NCI-H748 treated with DMSO at 0.1 percent for 48 hours (cell line): Measurements from ENCODE around the gene TMEM120B.
"Not testable (repeated sequence)": the region's sequence is repeated elsewhere in the genome, so short reads cannot be mapped to it uniquely, and the experiment has no call there.

ENCODE experiments used
- DNase-seq: peaks from one replicate; lab custom pipeline; 2025; lab: John Stamatoyannopoulos, UW

Gene TMEM120B

DNA sequence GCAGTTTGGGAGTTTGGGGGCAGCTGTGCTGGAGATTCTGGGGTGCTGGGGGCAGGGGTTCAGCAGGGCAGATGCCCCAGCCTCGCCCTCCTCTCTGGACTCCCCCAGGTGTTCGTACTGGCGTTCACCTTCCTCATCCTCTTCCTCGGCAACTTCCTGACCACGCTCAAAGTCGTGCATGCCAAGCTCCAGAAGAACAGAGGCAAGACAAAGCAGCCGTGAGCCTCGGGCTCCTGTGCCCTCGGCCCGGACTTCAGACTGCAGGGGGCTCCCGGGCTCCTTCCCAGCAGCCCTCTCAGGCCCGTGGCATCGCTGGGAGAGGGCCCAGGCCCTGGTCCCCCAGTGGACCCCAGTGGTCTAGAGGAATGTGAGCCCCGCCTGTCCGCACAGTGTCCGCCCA is 62.9 kb downstream of the TMEM120B start:
- DNase-seq, result no peak

DNA sequence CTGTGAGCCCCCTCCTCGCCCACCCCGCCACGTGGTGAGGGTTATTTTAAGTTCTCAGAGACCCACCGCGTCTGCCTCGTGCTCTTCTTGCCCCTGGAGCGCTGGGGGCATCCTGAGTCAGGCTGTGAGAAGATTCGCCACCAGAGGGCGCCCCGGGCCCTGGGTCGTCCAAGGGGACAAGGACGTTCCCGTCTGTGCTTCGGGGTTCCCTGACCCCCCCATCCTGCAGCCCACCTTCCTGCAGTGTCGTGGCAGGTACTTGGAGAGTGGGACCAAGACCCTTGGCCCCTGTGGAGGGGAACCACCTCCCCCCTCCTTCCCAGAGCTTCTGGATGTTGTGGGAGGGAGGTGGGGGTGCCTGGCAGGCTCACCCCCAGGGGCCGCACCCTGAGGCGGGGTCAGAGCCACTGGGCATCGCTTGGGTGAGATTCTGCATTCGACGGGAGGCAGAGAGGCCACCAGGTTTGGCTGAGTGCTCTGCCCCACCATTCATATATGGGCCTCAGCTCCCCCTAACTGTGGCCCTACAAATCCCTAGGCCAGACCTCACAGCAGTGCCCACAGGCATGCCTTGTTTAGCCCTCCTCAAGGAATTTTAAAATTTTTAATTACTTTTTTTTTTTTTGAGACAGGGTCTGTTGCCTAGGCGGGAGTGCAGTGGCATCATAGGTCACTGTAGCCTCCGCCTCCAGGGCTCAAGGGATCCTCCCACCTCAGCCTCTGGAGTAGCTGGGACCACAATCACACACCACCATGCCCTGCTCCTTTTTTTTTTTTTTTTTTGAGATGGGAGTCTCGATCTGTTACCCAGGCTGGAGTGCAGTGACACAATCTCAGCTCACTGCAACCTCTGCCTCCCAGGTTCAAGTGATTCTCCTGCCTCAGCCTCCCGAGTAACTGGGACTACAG is 63.9 kb downstream of the TMEM120B start:
- peak; percentile 15 for DNase-seq

DNA sequence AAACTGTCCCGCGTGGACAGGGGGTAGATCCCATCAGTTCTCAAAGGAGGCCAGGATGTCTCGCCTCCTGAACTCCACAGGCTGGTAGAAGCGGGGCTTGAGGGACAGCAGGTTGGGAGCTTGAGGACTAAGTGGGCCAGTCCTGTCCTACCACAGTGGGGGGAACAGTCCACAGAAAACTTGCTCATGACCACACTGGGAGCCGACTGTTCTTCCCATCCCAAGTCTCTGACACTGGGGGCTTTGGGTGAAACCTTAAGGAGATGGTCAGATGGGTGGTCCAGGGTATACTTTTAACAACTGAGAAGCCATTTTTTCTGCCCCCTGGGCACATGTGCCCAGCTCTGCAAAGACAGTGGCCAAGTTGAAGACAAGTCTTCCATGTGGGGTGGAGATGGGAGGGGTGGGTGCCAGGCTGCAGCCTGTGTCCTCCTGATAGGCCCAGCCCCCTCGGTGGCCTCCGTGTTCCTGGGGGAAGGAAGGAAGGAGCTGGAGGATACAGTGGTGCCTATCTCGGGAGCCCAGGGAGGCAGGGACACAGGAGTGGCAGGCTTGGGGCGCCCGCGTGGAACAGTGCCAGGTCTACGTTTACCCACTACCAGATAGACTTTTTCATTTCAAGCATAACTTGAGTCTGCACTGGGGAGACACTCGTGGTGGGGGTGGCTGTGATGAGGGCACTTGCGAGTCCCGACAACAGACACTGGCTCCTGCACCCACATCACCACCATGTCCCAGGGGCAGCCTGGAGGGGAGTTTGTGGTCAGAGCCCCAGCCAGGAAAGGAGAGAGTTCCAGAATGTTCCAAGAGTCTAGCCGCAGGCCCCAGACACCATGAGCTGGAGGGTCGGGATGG is 66.2 kb downstream of the TMEM120B start:
- DNase-seq, result no peak

DNA sequence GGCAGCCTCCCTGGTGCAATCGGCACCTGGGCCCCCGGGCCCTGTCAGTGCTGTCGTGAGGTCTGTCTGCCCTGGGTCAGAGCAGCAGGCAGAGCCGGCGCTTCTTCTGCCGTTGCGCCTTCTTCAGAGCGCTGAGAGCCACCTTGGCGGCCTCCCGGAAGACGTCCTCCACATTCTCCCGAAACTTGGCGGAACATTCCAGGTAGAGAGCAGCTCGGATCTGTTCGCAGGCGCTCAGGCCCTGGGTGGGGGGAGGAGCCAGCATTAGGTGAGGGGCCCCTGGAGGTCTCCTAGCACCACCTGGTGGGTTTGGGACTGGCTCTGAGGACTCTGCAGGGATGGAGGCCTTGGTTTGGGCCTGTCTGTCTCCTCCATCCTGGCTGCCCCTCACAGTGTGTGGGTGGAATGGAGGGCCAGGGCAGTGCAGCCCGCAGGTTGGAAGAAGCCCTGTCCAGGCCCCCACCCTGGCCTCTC is 66.9 kb downstream of the TMEM120B start:
- DNase-seq, result no peak

DNA sequence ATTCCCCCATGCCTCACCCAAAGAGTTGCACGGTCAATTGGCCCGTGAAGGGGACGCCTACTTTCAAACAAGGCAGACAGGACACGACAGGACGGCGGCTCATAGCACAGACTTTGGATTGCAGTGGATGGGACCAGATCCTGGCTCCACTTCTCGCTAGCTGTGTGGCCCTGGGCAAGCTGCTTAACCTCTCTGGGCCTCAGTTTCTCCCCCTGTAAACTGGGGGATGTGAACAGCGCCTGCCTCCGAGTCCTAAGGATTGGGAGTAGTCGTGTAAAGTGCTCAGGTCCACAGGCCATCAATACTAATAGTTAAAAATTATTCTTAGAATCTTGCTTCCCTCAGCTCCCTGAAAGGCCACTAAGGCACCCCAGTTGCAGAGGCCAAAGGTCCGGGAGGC is 67.9 kb downstream of the TMEM120B start:
- DNase-seq, result no peak

DNA sequence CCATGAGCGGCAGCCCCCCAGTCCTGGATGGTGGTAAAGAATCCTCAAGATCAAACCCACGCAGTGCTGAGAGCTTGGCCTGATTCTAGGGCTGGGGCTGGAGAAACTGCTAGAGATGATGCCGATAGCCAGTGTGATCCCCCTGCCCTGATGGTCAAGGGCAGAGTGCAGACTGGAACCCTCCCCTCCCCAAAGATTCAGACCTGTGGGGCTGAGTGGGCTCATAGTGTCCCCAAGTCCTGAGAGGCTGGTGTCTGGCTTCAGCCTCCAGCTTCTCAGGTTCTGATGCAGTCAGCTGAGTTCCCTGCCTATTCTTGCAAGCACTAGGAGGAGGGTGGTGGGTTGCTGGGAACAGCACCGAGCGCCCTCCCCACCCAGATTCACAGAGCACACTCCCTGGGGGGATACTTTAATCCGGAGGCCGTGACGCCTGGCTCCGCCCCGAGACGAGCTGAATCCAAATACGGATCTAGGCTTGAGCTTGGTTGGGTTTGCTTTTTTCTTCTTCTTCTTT is 69.0 kb downstream of the TMEM120B start:
- DNase-seq, result no peak

DNA sequence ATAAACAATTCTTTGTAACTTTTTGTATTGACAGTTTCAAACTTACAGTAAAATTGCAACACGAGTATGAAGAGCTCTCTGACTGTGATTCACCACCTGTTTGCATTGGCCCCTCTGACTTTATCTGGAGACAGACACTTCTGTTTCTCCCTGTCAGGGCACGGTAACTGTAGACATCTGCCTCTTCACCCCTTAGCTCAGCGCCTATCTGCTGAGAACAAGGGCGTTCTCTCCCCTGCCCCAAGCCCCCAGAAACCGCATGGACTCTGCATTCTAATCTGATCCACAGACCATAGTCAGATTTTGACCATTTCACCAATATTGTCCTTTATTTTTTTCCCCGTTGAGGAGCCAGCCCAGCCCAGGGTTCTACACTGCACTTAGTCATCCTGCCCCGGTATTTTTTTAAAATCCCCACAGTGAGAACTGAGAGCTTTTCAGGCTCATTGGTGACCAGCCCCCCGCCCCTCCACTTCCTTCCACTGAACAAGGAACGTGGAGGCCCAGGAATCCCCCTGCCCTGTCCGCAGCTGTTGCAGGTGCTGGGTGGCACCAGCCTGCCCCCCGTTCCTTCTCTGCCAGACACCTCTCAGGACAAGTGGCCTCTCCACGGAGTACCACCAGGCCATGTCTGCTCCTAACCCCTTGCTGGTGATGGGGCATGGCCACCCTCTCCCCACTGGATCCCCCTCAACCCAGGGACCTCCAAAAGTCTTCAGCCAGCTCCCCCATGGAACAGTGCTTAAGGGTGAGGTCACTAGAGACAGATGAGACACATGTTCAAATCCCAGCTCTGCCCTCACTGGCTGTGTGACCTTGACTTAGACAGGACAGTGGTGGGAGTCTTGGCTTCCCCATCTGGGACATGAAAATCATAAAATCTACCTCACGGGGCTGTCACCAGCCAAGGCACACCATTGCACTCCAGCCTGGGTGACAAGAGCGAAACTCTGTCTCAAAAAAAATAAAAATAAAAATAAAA is 69.7 kb downstream of the TMEM120B start:
- no peak for DNase-seq

DNA sequence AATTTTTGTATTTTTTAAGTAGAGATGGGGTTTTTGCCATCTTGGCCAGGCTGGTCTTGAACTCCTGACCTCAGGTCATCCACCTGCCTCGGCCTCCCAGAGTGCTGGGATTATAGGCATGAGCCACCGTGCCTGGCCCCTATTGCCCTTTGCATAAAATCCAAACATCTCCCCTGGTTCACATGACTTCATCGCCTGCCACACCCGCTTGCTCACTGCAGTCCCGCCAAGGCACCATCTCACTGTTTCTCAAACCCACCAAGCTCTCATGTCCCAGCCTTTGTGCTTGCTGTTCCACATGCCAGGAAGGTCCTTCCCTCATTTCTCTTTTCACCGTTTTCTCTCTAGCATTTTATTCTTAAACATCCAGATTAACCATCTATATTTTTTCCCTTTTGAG is 71.2 kb downstream of the TMEM120B start:
- DNase-seq, result no peak

DNA sequence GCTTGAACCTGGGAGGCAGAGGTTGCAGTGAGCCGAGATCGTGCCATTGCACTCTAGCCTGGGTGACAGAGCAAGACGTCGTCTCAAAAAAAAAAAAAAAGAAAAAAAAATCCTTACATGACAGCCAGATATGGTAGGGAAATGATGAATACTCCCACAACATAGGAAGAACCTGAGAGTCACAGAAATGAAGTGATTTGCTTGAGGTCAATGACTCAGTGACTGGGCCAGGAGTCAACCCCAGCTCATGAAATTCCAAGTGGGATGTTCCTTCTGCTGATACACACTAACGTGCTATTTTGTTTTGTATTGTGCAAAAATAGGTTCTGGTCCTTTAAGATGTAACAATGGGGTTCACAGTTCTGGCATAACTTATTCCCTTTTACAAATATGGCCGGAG is 71.9 kb downstream of the TMEM120B start:
- DNase-seq, result no peak

DNA sequence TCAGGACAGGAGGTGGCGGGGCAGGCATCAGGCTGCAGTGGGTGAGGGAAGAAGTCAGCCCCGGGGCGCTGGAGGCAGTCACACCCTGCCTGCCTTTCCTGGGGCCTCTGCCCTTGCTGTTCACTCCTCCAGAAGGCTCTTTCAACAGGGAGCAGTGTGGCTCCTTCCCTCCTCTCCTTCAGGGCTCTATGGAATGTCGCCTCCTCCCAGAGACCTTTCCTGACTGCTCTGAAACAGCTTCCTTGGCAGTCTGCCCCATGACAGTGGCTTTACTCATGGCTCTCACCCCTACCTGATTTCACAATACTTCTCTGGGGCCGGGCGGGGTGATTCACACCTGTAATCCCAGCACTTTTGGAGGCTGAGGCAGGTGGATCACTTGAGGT is 73.9 kb downstream of the TMEM120B start:
- DNase-seq, result no peak

DNA sequence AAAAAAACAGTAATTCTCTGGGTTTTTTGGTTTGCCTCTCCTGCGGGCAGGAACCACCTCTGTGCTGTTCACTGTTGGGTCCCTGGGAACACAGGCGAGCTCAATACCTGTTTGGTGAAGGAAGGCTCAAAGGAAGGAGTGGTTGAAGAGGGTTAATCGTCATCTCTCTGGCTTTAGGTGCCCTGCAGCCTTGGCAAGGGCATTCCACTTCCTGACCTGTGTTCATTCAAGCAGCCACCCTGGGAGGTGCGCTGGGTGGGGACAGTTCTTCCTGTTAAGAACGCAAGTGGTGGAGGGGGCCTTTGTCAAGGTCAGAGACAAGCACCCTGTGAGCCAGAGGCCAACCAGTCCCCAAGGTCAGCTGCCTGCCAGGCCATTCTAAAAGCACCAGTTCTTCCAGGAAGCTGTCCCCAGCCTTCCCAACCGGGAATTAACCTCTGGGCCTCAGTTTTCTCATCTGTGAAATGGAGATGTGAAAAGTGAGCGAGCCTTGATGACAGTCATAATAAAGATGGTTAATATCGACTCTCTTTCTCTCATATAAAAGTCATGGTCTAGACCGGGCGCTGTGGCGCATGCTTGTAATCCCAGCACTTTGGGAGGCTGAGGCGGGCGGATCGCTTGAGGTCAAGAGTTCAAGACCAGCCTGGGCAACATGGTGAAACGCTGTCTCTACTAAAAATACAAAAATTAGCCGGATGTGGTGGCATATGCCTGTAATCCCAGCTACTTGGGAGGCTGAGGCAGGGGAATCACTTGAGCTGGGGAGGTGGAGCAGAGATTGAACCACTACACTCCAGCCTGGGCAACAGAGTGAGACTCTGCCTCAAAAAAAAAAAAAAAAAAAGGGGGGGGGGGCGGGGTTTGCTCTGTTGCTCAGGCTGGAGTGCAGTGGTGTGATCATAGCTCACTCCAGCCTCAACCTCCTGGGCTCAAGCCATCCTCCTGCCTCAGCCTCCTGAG is 74.8 kb downstream of the TMEM120B start:
- DNase-seq, result no peak

DNA sequence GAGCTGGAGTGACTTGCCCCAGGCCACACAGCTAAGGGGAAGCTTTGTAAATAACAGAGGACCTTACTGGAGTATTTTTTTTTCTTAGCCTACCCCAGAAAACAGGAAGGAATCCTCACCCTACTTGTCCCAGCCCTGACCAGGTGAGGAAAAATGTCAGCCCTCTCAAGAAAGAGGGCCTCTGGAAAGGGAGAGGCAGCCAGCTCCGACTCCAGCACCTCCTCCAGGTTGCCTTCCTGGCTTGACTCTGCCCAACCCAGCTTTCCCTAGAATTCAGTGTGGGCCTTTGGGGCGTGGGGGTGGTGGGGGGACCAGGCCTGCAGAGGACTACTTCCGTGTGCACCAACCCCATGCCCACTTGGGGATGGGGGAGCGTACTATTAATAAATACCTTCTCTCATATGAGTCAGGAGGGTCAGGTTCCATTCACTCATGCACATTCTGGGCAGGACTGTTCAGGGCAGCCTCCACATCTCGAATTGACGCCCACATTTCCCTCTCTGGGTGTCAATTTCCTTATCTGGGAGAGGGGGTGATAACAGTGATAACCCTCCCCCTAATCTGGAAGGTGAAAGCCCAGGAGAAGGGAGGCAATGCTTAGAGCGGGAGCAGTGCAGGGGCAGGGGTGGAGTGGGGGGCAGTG is 75.7 kb downstream of the TMEM120B start:
- no peak for DNase-seq

DNA sequence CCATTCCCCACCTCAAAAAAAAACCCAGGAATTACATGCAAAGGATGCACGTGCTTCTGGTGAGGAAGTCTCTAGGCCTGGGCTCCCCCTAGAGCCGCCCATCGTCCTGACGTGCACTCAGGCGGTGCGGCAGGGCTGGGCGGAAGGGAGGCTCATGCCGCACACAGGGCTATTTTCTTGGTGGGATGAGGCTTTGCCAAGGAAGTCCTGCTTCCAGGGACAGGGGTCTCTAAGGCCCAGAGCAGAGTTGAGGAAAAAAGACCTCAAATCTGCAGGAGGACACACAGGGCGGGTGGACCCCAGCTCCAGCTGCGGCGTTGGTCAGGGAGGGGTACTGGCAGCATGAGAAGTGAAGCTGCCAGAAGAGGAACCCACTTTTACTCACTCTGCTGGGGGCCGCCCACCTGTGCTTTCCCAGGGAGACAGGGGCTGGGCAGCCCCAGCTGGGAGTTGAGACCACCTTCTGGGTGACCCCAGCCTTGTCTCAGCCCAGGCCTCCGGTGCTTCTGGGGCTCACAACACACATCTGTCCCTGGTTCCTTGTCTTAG is 76.8 kb downstream of the TMEM120B start:
- no peak for DNase-seq

DNA sequence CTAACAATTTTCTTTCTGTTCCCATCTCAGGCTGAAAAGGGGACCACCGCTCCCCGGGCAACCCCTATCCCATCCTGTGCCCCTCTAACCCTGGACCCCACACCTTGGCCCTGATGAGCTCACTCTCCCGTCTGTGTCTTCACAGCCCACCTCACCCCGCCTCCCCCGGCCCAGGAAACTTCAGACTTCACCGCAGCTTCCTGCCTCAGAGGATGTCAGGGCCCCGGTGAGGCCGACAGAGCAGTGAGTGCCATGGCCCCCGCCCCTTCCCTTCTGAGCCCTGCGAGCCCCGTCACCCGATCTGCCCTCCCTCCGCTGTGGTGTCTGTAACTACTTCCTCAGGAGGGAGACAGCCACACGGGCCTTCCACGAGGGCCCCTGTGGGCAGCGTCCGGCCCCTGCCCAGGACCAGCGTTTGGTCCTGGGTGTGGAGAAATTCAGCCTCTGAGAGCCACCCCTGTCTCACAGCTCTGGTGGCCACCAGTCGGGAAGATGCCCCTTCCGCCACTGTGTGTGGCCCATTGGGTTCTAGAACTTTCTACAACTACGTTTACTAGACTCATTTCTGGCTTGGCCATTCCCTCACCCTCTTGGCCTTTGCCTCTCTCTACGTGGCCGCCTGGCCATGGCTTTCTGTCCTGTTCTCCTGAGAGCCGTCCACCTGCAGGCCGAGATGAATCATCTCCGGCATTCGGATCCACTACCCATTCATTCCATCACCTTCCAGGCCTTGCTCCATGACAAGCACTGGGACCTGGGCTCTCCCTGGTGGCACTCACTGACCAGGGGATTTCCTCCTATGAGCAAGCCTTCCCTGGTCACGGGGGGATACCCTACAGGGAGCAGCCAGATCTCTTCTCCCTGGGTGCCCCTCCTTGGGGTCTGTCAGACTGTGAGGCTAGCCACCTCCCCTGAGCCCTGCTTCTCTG is 77.5 kb downstream of the TMEM120B start:
- DNase-seq, result no peak

DNA sequence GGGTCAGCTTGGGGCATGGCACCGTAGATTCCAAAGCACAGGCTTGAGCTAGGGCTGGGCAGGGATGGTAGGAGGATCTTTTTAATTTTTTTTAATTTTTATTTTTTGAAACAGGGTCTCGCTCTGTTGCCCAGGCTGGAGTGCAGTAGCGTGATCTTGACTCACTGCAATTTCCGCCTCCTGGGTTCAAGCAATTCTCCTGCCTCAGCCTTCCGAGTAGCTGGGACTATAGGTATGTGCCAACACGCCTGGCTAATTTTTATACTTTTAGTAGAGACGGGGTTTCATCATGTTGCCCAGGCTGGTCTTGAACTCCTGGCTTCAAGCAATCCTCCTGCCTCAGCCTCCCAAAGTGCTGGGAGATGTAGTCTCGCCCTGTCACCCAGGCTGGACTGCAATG is 78.2 kb downstream of the TMEM120B start:
- DNase-seq, result not testable (repeated sequence)

DNA sequence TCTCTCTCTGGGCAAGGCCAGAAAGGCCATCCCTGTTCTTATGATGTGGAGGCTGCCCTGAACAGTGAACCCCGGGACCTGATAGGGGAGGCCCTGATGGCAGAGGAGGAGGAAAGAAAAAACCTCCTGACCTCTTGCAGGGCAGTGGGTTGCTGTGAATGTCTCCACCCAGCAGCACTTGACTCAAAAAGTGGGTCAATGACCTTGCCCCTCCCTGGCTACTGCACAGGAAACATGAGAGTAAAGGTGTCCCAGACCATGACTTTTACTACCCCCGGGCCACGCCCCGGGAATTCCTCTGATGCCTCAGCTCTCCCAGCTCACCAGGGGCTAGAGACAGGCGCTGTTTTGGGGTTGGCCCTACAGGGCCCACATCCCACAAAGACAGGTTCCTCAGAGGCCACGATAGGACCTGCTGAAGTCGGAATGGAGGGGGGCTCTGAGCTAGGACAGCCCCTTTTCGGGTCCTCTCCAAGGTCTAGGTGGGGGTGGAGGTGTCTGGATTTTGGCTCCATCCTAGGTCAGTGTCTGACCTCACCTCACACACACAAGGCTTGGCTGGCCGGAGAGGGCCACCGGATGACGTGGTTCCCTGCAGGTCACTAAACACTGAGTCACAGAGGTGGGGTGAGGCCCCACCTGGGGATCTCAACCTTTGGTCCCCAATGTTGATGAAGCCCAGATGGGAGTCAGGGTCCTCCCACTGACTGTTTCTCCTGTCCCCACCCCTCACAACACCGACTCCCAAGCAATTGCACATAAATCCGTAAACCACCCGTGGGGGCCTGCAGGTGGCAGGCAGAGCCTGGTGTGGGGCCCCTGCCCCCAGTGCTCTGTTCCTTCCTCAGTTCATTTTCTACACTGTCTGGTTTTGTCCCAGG is 79.4 kb downstream of the TMEM120B start:
- DNase-seq, result no peak
